H1 (cell line): Measurements from ENCODE around the gene UBE2E3. TPM values are rescaled to one million over a fixed set of nuclear protein-coding genes. Genes with fewer than 3 reads are reported as not detected.
A peak's percentile ranks its signal among the peaks of the same experiment; 100 is the strongest.

Experiments used
- CTCF ChIA-PET: fragments of 300-600 bp; sonication (Branson Sonifier 250); formaldehyde crosslinking; loops from one replicate; lab custom pipeline; 2021; ENCODE audit not compliant: partially characterized antibody; lab: Charles Lee
- POLR2A ChIA-PET: fragments of 300-600 bp; sonication (Branson Sonifier 250); formaldehyde crosslinking; loops from one replicate; lab custom pipeline; 2021; ENCODE audit warnings: inconsistent platforms; ENCODE audit not compliant: partially characterized antibody; lab: Charles Lee
- DNase-seq, 2 experiments: peaks; one replicate each; pipeline versions ENCODE4 v3.0.0 to v3.0.0-alpha.2; 2010 to 2022; ENCODE audit warnings: low spot score in 2 of 2, low read depth in 1 of 2, mixed read lengths in 1 of 2
- FAIRE-seq: peaks from 2 replicates; lab custom pipeline; 2011; peaks lifted over from hg19 to GRCh38; lab: Jason Lieb, UNC
- H2AFZ ChIP-seq: 2 replicates; pipeline ENCODE4 v1.8.1; 2012; ENCODE audit warnings: low read length, inconsistent platforms
- H2AK5ac ChIP-seq: 2 replicates; pipeline ENCODE4 v1.6.1; 2013; ENCODE audit warnings: low read depth, low read length
- H2BK120ac ChIP-seq: replicated peaks from 2 replicates; pipeline ENCODE3; 2013; ENCODE audit warnings: low read depth, low read length, inconsistent platforms
- H2BK12ac ChIP-seq: 2 replicates; pipeline ENCODE4 v1.6.1; 2013; ENCODE audit warnings: low read depth, low read length
- H2BK15ac ChIP-seq: 2 replicates; pipeline ENCODE4 v1.6.1; 2013; ENCODE audit warnings: low read length
- H2BK20ac ChIP-seq: 2 replicates; pipeline ENCODE4 v1.6.1; 2013; ENCODE audit warnings: low read length
- H2BK5ac ChIP-seq: 2 replicates; pipeline ENCODE4 v1.6.1; 2013; ENCODE audit warnings: low read depth, low read length
- H3K14ac ChIP-seq: 2 replicates; pipeline ENCODE4 v1.6.1; 2013; ENCODE audit warnings: inconsistent platforms; ENCODE audit not compliant: insufficient read length
- H3K18ac ChIP-seq: 2 replicates; pipeline ENCODE4 v1.6.1; 2013; ENCODE audit warnings: low read length; ENCODE audit errors: extremely low read depth
- H3K23ac ChIP-seq: 2 replicates; pipeline ENCODE4 v1.6.1; 2013; ENCODE audit warnings: inconsistent platforms; ENCODE audit not compliant: insufficient read length
- H3K23me2 ChIP-seq: 2 replicates; pipeline ENCODE4 v1.6.1; 2013; ENCODE audit warnings: low read depth, low read length
- H3K27ac ChIP-seq: 2 replicates; pipeline ENCODE4 v1.6.1; 2011; ENCODE audit warnings: low read depth, low read length, inconsistent platforms
- H3K27me3 ChIP-seq, 4 experiments: replicated peaks in 1 of 4; 1 replicate in 1 of 4; 2 replicates in 3 of 4; pipeline versions ENCODE4 v1.6.1 to v1.8.1; 2011 to 2013; ENCODE audit warnings: low read length in 3 of 4, mild to moderate bottlenecking in 3 of 4, inconsistent platforms in 2 of 4, mixed read lengths in 2 of 4, moderate library complexity in 1 of 4; ENCODE audit not compliant: control insufficient read depth in 3 of 4, insufficient read depth in 3 of 4; ENCODE audit errors: extremely low read depth in 1 of 4
- H3K36me3 ChIP-seq, 4 experiments: 2 replicates each; pipeline versions ENCODE4 v1.6.1 to v1.8.1; 2011 to 2013; ENCODE audit warnings: mild to moderate bottlenecking in 4 of 4, low read length in 3 of 4, moderate library complexity in 2 of 4, control low read depth in 1 of 4, inconsistent platforms in 1 of 4; ENCODE audit not compliant: insufficient read depth in 4 of 4, control insufficient read depth in 2 of 4
- H3K4ac ChIP-seq: replicated peaks from 2 replicates; pipeline ENCODE3; 2013; ENCODE audit warnings: low read length, low read depth, mixed read lengths, inconsistent platforms; ENCODE audit not compliant: insufficient read length
- H3K4me1 ChIP-seq, 4 experiments: replicated peaks in 1 of 4; 1 replicate in 1 of 4; 2 replicates in 3 of 4; pipeline versions ENCODE4 v1.6.1 to v1.8.1; 2011 to 2013; ENCODE audit warnings: low read length in 3 of 4, inconsistent platforms in 2 of 4, mixed read lengths in 1 of 4; ENCODE audit not compliant: insufficient read depth in 4 of 4, control insufficient read depth in 3 of 4
- H3K4me2 ChIP-seq, 2 experiments: 2 replicates each; pipeline versions ENCODE4 v1.6.1 to v1.8.1; 2011 to 2013; ENCODE audit warnings: low read depth in 2 of 2, low read length in 2 of 2, control low read depth in 1 of 2, inconsistent platforms in 1 of 2, mild to moderate bottlenecking in 1 of 2; ENCODE audit not compliant: insufficient read depth in 1 of 2
- H3K4me3 ChIP-seq, 4 experiments: fragments of 200-600, 300-600 bp in 1 of 4; sonication (generic), shearing (Covaris generic), sonication (Bioruptor Twin) in 1 of 4; 2 replicates each; pipeline versions ENCODE4 v1.5.1 to v1.8.1; 2011 to 2016; ENCODE audit warnings: low read length in 4 of 4, low read depth in 3 of 4, control low read depth in 2 of 4, inconsistent platforms in 2 of 4, mild to moderate bottlenecking in 2 of 4, mixed read lengths in 1 of 4, moderate library complexity in 1 of 4; ENCODE audit not compliant: insufficient read depth in 2 of 4; ENCODE audit errors: extremely low read depth in 1 of 4
- H3K56ac ChIP-seq: replicated peaks from 2 replicates; pipeline ENCODE3; 2013; ENCODE audit warnings: low read depth, mild to moderate bottlenecking, mixed read lengths, low read length, inconsistent platforms; ENCODE audit not compliant: insufficient read length
- H3K79me1 ChIP-seq: 2 replicates; pipeline ENCODE4 v1.6.1; 2013; ENCODE audit warnings: low read depth, low read length, control low read depth
- H3K79me2 ChIP-seq, 2 experiments: 2 replicates each; pipeline versions ENCODE4 v1.6.1 to v1.8.1; 2012 to 2013; ENCODE audit warnings: low read length in 2 of 2, mild to moderate bottlenecking in 2 of 2, inconsistent platforms in 1 of 2; ENCODE audit not compliant: insufficient read depth in 2 of 2, control insufficient read depth in 1 of 2
- H3K9ac ChIP-seq, 4 experiments: replicated peaks in 1 of 4; 1 replicate in 1 of 4; 2 replicates in 3 of 4; pipeline versions ENCODE4 v1.6.1 to v1.8.1; 2011 to 2013; ENCODE audit warnings: low read depth in 3 of 4, low read length in 3 of 4, control low read depth in 2 of 4, mild to moderate bottlenecking in 2 of 4, moderate library complexity in 2 of 4, inconsistent platforms in 1 of 4; ENCODE audit errors: extremely low read depth in 1 of 4
- H3K9me3 ChIP-seq, 2 experiments: 2 replicates each; pipeline versions ENCODE4 v1.6.1 to v1.8.1; 2012 to 2013; ENCODE audit warnings: mild to moderate bottlenecking in 2 of 2, moderate library complexity in 2 of 2, control low read depth in 1 of 2, inconsistent platforms in 1 of 2, low read depth in 1 of 2, low read length in 1 of 2, mixed read lengths in 1 of 2; ENCODE audit not compliant: insufficient read depth in 2 of 2
- H4K20me1 ChIP-seq, 2 experiments: replicated peaks in 1 of 2; 2 replicates each; pipeline versions ENCODE3 to v1.8.1; 2011 to 2013; ENCODE audit warnings: inconsistent platforms in 2 of 2, low read length in 2 of 2, mild to moderate bottlenecking in 1 of 2; ENCODE audit not compliant: insufficient read depth in 2 of 2, control insufficient read depth in 1 of 2
- H4K5ac ChIP-seq: 2 replicates; pipeline ENCODE4 v1.6.1; 2013; ENCODE audit warnings: low read length, low read depth, mixed read lengths, inconsistent platforms; ENCODE audit not compliant: insufficient read length
- H4K8ac ChIP-seq: 2 replicates; pipeline ENCODE4 v1.8.0; 2013; ENCODE audit warnings: mild to moderate bottlenecking, moderate library complexity, low read length, inconsistent platforms; ENCODE audit not compliant: insufficient read depth; ENCODE audit errors: extremely low read depth
- H4K91ac ChIP-seq: replicated peaks from 2 replicates; pipeline ENCODE3; 2013; ENCODE audit warnings: low read length, mixed read lengths, inconsistent platforms; ENCODE audit not compliant: insufficient read length
- ASH2L ChIP-seq: fragments of 200-600, 300-600 bp; sonication (generic); IDR thresholded peaks from one replicate; pipeline ENCODE4 v1.7.1; 2017; ENCODE audit warnings: low read length
- BCL11A ChIP-seq, 2 experiments: IDR thresholded peaks; one replicate each; pipeline ENCODE4 v1.6.1; 2011; ENCODE audit warnings: low read depth in 2 of 2, low read length in 2 of 2, mild to moderate bottlenecking in 2 of 2
- CBX5 ChIP-seq: fragments of 300-800, 300-1000 bp; sonication (generic); IDR thresholded peaks from 2 replicates; pipeline ENCODE4 v1.7.1; 2016; ENCODE audit warnings: antibody characterized with exemption, low read length, low read depth
- CHD2 ChIP-seq: IDR thresholded peaks from 2 replicates; pipeline ENCODE4 v1.6.1; 2012; ENCODE audit warnings: low read length, improper control_type of control experiment
- EGR1 ChIP-seq: IDR thresholded peaks from 2 replicates; pipeline ENCODE4 v1.6.1; 2011; ENCODE audit warnings: low read depth, low read length, borderline replicate concordance
- KDM5A ChIP-seq: fragments of 200-600 bp; IDR thresholded peaks from 2 replicates; pipeline ENCODE4 v1.7.1; 2012; ENCODE audit warnings: mild to moderate bottlenecking, low read length, inconsistent platforms, mixed read lengths
- MAFK ChIP-seq: IDR thresholded peaks from 2 replicates; pipeline ENCODE4 v1.6.1; 2012; ENCODE audit warnings: low read depth, mild to moderate bottlenecking, improper control_type of control experiment, low read length
- PHF8 ChIP-seq: fragments of 200-600 bp; sonication (generic); conservative IDR thresholded peaks from 2 replicates; pipeline ENCODE4 v1.7.1; 2012; ENCODE audit warnings: low read depth, mild to moderate bottlenecking, inconsistent platforms, low read length, moderate library complexity
- SP2 ChIP-seq: IDR thresholded peaks from 2 replicates; pipeline ENCODE4 v1.6.1; 2012; ENCODE audit warnings: mild to moderate bottlenecking, low read length, inconsistent platforms
- SRF ChIP-seq: IDR thresholded peaks from 2 replicates; pipeline ENCODE4 v1.6.1; 2011; ENCODE audit warnings: mild to moderate bottlenecking, low read depth, low read length, moderate library complexity
- TAF1 ChIP-seq: IDR thresholded peaks from 2 replicates; pipeline ENCODE4 v1.6.1; 2011; ENCODE audit warnings: mild to moderate bottlenecking, low read depth, low read length
- WGBS, 2 experiments: shearing (Covaris generic) in 1 of 2; methylation state at CpG; one replicate each; pipeline versions ENCODE4 v1.1.6 to v1.1.7; 2013 to 2015; ENCODE audit warnings: low lambda C conversion rate in 2 of 2, mixed read lengths in 2 of 2, inconsistent platforms in 1 of 2, low coverage in 1 of 2, missing lambda C conversion rate in 1 of 2; ENCODE audit not compliant: insufficient replicate concordance in 2 of 2, insufficient coverage in 1 of 2, insufficient read length in 1 of 2; ENCODE audit errors: extremely low coverage in 1 of 2, missing lambda C conversion rate in 1 of 2; 5-methylcytosine and 5-hydroxymethylcytosine counted together
- polyA plus RNA-seq, 7 experiments: library from polyadenylated mRNA; depleted of rRNA in 3 of 7; stranded (reverse) in 5 of 7; unstranded in 2 of 7; fragments of >200 nt in 5 of 7; fragments of 200-250 nt in 2 of 7; gene quantifications; 1 replicate in 5 of 7; 2 replicates in 1 of 7; 4 replicates in 1 of 7; pipeline versions ENCODE4 v1.2.1 to v1.2.3, GENCODE V29; 2011 to 2013; ENCODE audit warnings: missing spikeins in 2 of 7, mixed read lengths in 2 of 7
- total RNA-seq: library from RNA; stranded (reverse); fragmentation: NEBNext Ultra II Directional; extraction: Animal tissue kit (Norgen Biotek cat#: 25700); gene quantifications from 2 replicates; pipeline ENCODE4 v1.2.1, GENCODE V29; 2021

Gene UBE2E3
- total and polyA plus RNA-seq, 2 of the 8 experiments (the other 6 are each of a cell fraction or from before 2014, with no cell fraction given), result 106 to 132 TPM

GRCh38 chr2:180980943-180981911, 822 bp downstream of the UBE2E3 start:
- Histone ChIP-seq H3K4ac (no peak overlapping the region), H3K18ac (peak overlapping the region; percentile 60), H2AFZ (peak overlapping the region; percentile 79; the same call in 1 of the 2 replicates), H3K4me1 (peaks cover 0 to 16% (median 6%) of the 10 kb centered on the region in 4 experiments; a peak in 3 of 7 replicates), H3K23ac (no peak overlapping the region), H2BK5ac (no peak overlapping the region), H3K9me3 (no peaks in the 10 kb centered on the region), H4K5ac (no peak overlapping the region), H2AK5ac (no peak overlapping the region), H3K36me3 (peaks cover 0 to 15% (median 1%) of the 10 kb centered on the region in 4 experiments; a peak in 3 of 8 replicates), H3K56ac (no peak overlapping the region), H3K79me2 (peaks cover 0 to 41% of the 10 kb centered on the region in 2 experiments; a peak in 2 of 4 replicates), H3K14ac (no peak overlapping the region), H3K79me1 (no peaks in the 10 kb centered on the region), H3K27me3 (no peaks in the 10 kb centered on the region; a peak in 1 of 7 replicates), H3K4me2 (peak overlapping the region; percentile 94 to 96), H4K8ac (peak overlapping the region; percentile 69; the same call in 1 of the 2 replicates), H2BK15ac (no peak overlapping the region), H3K23me2 (peaks cover 3% of the 10 kb centered on the region; the same call in 1 of the 2 replicates), H3K27ac (peak overlapping the region; percentile 45; the same call in 1 of the 2 replicates), H2BK120ac (no peak overlapping the region), H2BK20ac (no peak overlapping the region), H2BK12ac (0 out of 2 replicates have a peak overlapping the region, but pooled peaks have one; percentile 14), H3K4me3 (peak overlapping the region; percentile 81 to 97 (median 93)), H4K91ac (no peak overlapping the region), H3K9ac (peak overlapping the region; percentile 73 to 91 (median 88)), H4K20me1 (no peaks in the 10 kb centered on the region)
- POLR2A ChIA-PET, result interaction anchor here (0.6 to 2.1 kb wide), 17 partner anchors 11 to 112 kb away, joined by 3 to 17 read pairs (median 4); no protein-coding TSS in a partner anchor
- DNase-seq (no peak), FAIRE-seq (peak; percentile 13)
- CTCF ChIA-PET, result interaction anchor here (1.0 to 3.3 kb wide), 11 partner anchors 9 to 855 kb away, joined by 3 to 18 read pairs (median 4); no protein-coding TSS in a partner anchor
- 5% methylated on average over 33 of the region's 81 CpGs; no CpG with 5 or more reads in 1 of the 2 experiments for WGBS, 2 experiments
- no peak for TF ChIP-seq KDM5A
- TF ChIP-seq SP2, result no peak
- TF ChIP-seq BCL11A (IDR thresholded peaks at IDR 0.05; ENCODE audit: low read depth in 2 of 2, low read length in 2 of 2), result no peak
- TF ChIP-seq ASH2L, result peak; percentile 78
- TF ChIP-seq SRF, result no peak
- TF ChIP-seq PHF8, result peak; percentile 13; the same call in 1 of the 2 replicates
- TF ChIP-seq MAFK, result no peak
- no peak for TF ChIP-seq EGR1
- peak; percentile 10; the same call in 1 of the 2 replicates for TF ChIP-seq TAF1
- TF ChIP-seq CHD2, result no peak
- no peak for TF ChIP-seq CBX5
